CD4-positive, alpha-beta T cell (primary cell): ENCODE results near the gene PXMP2. TPM values are rescaled to one million over a fixed set of nuclear protein-coding genes. Genes with fewer than 3 reads are reported as not detected.

ENCODE experiments used
- ATAC-seq: fragments of 200-7000 bp; cut with Tn5 transposase; one replicate; pipeline ENCODE4 v1.10.0; 2022; ENCODE audit warnings: mild to moderate bottlenecking; ENCODE audit not compliant: poor library complexity
- CTCF ChIA-PET: fragments of 350-600 bp; sonication (Branson Sonifier 250); formaldehyde crosslinking; loops from one replicate; lab custom pipeline; 2021; ENCODE audit warnings: antibody characterized with exemption, inconsistent platforms; lab: Charles Lee
- POLR2A ChIA-PET: fragments of 350-600 bp; sonication (Branson Sonifier 250); formaldehyde crosslinking; loops from one replicate; lab custom pipeline; 2021; ENCODE audit warnings: antibody characterized with exemption, inconsistent platforms; lab: Charles Lee
- DNase-seq, 14 experiments: peaks; one replicate each; pipeline ENCODE4 v3.0.0-alpha.2; 2013 to 2020; ENCODE audit warnings: mixed read lengths in 2 of 14
- H3K27ac ChIP-seq, 2 donors: one replicate each; pipeline versions ENCODE4 v1.5.1 to v1.7.0; 2013; ENCODE audit warnings: low read length in 2 of 2, low read depth in 1 of 2, mild to moderate bottlenecking in 1 of 2
- H3K27me3 ChIP-seq, 2 experiments: 1 replicate in 1 of 2; 2 replicates in 1 of 2; pipeline versions ENCODE4 v1.6.1 to v1.7.0; 2013; ENCODE audit warnings: low read length in 2 of 2, control low read depth in 1 of 2, mild to moderate bottlenecking in 1 of 2, moderate library complexity in 1 of 2; ENCODE audit not compliant: insufficient read depth in 2 of 2, control insufficient read depth in 1 of 2
- H3K36me3 ChIP-seq: one replicate; pipeline ENCODE4 v1.6.1; 2013; ENCODE audit warnings: low read length, control low read depth; ENCODE audit not compliant: insufficient read depth
- H3K4me1 ChIP-seq: one replicate; pipeline ENCODE4 v1.6.1; 2013; ENCODE audit warnings: low read length, control low read depth; ENCODE audit not compliant: insufficient read depth
- H3K4me3 ChIP-seq: one replicate; pipeline ENCODE4 v1.5.1; 2013; ENCODE audit warnings: mild to moderate bottlenecking, low read length, moderate library complexity
- H3K9me3 ChIP-seq, 2 experiments: 1 replicate in 1 of 2; 2 replicates in 1 of 2; pipeline versions ENCODE4 v1.6.1 to v1.7.0; 2013; ENCODE audit warnings: low read length in 2 of 2, mild to moderate bottlenecking in 2 of 2, control low read depth in 1 of 2, moderate library complexity in 1 of 2; ENCODE audit not compliant: control insufficient read depth in 1 of 2, insufficient read depth in 1 of 2
- H3K27ac Mint-ChIP-seq: one replicate; pipeline ENCODE4 v1.8.0; 2020; ENCODE audit warnings: mixed read lengths
- H3K27me3 Mint-ChIP-seq: one replicate; pipeline ENCODE4 v1.8.0; 2021; ENCODE audit warnings: mixed read lengths
- H3K36me3 Mint-ChIP-seq: one replicate; pipeline ENCODE4 v1.8.0; 2021; ENCODE audit warnings: low read depth, mixed read lengths
- H3K4me1 Mint-ChIP-seq: one replicate; pipeline ENCODE4 v1.8.0; 2021; ENCODE audit warnings: low read depth, mixed read lengths
- H3K4me3 Mint-ChIP-seq: one replicate; pipeline ENCODE4 v1.8.0; 2020; ENCODE audit warnings: mild to moderate bottlenecking, mixed read lengths
- H3K9me3 Mint-ChIP-seq: one replicate; pipeline ENCODE4 v1.8.0; 2020; ENCODE audit warnings: mixed read lengths
- CTCF ChIP-seq: fragments of 200-600 bp; IDR thresholded peaks from one replicate; pipeline ENCODE4 v1.8.0; 2022; ENCODE audit warnings: antibody characterized with exemption, mild to moderate bottlenecking
- intact Hi-C, 2 experiments: fragments of 100-400 bp; cut with DNase I in 1 of 2; cut with micrococcal nuclease in 1 of 2; formaldehyde crosslinking; loops; one replicate each; pipeline versions ENCODE4 v1.15.1 to v1.9.0; 2023 to 2025; cut with DNase I, micrococcal nuclease
- total RNA-seq, 174 experiments: library from RNA in 2 of 174; stranded (reverse) in 2 of 174; gene quantifications; one replicate each; pipeline ENCODE4 v1.2.3 and lab custom pipeline; 2021 to 2026

Gene PXMP2
- total RNA-seq, 2 experiments from 2014 or later, result 2.1 to 2.6 TPM

DNA sequence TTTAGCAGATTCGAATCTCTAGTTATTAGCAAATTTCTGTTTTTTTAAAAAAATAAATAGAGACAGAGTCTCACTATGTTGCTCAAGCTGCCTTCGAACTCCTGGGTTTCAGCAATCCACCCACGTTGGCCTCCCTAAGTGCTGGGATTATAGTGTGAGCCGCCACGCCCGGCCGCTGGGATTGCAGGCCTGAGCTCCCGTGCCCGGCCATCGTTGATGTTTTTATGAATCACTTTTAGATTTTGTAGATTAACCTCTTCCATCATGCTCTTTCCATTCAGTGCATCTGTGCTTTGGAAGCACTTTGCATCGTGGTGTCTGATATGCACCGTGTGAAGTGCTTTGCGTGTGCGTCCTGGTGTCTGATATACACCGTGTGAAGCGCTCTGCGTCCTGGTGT lies 44.2 kb downstream of the PXMP2 start:
- no peak overlapping the region for H3K27ac Mint-ChIP-seq
- H3K4me1 ChIP-seq, result no peaks in the 10 kb centered on the region
- POLR2A ChIA-PET, result no interaction called here
- no peak overlapping the region for H3K27ac ChIP-seq
- no peaks in the 10 kb centered on the region for H3K27me3 ChIP-seq
- H3K9me3 Mint-ChIP-seq, result no peaks in the 10 kb centered on the region
- CTCF ChIA-PET, result no interaction called here
- H3K4me1 Mint-ChIP-seq, result no peaks in the 10 kb centered on the region
- peaks cover 89% of the 10 kb centered on the region for H3K36me3 Mint-ChIP-seq
- peaks cover 75% of the 10 kb centered on the region for H3K36me3 ChIP-seq
- no peak for DNase-seq
- no peaks in the 10 kb centered on the region for H3K9me3 ChIP-seq
- intact Hi-C loops, result no loop called here
- no peaks in the 10 kb centered on the region for H3K27me3 Mint-ChIP-seq
- no peak overlapping the region for H3K4me3 ChIP-seq
- no peak for TF ChIP-seq CTCF
- no peak overlapping the region for H3K4me3 Mint-ChIP-seq
- ATAC-seq, result no peak

GRCh38 chr12:132734206-132734605 lies 46.8 kb downstream of the PXMP2 start:
- DNase-seq, result no peak
- no peak for TF ChIP-seq CTCF
- Histone ChIP-seq H3K4me3 (no peak overlapping the region), H3K36me3 (peaks cover 72% of the 10 kb centered on the region), H3K9me3 (no peaks in the 10 kb centered on the region), H3K27me3 (no peaks in the 10 kb centered on the region), H3K27ac (no peak overlapping the region), H3K4me1 (no peaks in the 10 kb centered on the region)
- CTCF ChIA-PET, result no interaction called here
- H3K4me3 Mint-ChIP-seq, result no peak overlapping the region
- intact Hi-C loops, result no loop called here
- H3K36me3 Mint-ChIP-seq, result peaks cover 88% of the 10 kb centered on the region
- ATAC-seq, result no peak
- H3K27ac Mint-ChIP-seq, result no peak overlapping the region
- H3K4me1 Mint-ChIP-seq, result no peaks in the 10 kb centered on the region
- H3K9me3 Mint-ChIP-seq, result no peaks in the 10 kb centered on the region
- H3K27me3 Mint-ChIP-seq, result no peaks in the 10 kb centered on the region
- POLR2A ChIA-PET, result no interaction called here

- no peaks in the 10 kb centered on the region for H3K27me3 Mint-ChIP-seq
- no peaks in the 10 kb centered on the region for H3K4me1 Mint-ChIP-seq
- Histone ChIP-seq H3K4me3 (no peak overlapping the region), H3K4me1 (no peaks in the 10 kb centered on the region), H3K9me3 (no peaks in the 10 kb centered on the region), H3K27me3 (no peaks in the 10 kb centered on the region), H3K36me3 (peaks cover 80% of the 10 kb centered on the region), H3K27ac (no peak overlapping the region)
- H3K4me3 Mint-ChIP-seq, result no peak overlapping the region
- TF ChIP-seq CTCF, result no peak
- DNase-seq, result no peak
- ChIA-PET POLR2A (interaction anchor here (0.7 kb wide), 1 partner anchor 135 kb away, joined by 4 read pairs; no protein-coding TSS in a partner anchor), CTCF (no interaction called here)
- H3K27ac Mint-ChIP-seq, result no peak overlapping the region
- intact Hi-C loops, result no loop called here
- H3K9me3 Mint-ChIP-seq, result no peaks in the 10 kb centered on the region
- no peak for ATAC-seq
- H3K36me3 Mint-ChIP-seq, result peaks cover 91% of the 10 kb centered on the region
These were observed 48.1 kb downstream of the PXMP2 start for GRCh38 chr12:132735496-132735895.
